Testis (tissue), 2 donors: ENCODE data around the gene KDM5C.
"Not testable (repeated sequence)": the region's sequence is repeated elsewhere in the genome, so short reads cannot be mapped to it uniquely, and the experiment has no call there.

Source experiments
- POLR2A ChIP-seq: fragments of 450-650 bp; IDR thresholded peaks from one replicate; pipeline ENCODE4 v1.6.1; 2017; ENCODE audit warnings: antibody characterized with exemption, mild to moderate bottlenecking, moderate library complexity
- TF ChIP-seq, protein P1 (sequence below), 3 experiments: fragments of 450-650 bp in 2 of 3; fragments of 200-600 bp in 1 of 3; sonication (generic) in 1 of 3; IDR thresholded peaks; one replicate each; pipeline ENCODE4 v1.5.1; 2016 to 2019; ENCODE audit warnings: antibody characterized with exemption in 3 of 3, mild to moderate bottlenecking in 2 of 3, moderate library complexity in 1 of 3

DNA sequence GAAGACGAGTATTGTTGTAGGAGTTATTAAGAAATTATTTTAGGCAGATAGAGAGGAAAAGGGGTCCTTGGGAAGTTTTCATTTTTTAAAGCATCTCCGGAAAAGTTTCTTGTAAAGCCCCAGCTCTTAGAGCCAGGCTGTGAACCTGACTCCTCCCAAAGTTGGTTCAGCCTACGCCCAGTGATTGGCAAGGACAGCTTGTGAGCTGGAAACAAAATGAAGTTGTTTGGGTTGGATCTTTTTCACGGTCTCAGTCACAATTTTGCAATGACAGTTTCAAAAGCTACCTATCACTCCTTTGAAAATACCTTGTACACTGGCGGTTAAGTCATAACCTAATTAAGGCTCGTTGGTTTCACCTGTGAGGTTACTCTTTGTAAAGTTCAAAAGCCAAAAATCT is 60.4 kb downstream of the KDM5C start:
- TF ChIP-seq, protein P1, sequence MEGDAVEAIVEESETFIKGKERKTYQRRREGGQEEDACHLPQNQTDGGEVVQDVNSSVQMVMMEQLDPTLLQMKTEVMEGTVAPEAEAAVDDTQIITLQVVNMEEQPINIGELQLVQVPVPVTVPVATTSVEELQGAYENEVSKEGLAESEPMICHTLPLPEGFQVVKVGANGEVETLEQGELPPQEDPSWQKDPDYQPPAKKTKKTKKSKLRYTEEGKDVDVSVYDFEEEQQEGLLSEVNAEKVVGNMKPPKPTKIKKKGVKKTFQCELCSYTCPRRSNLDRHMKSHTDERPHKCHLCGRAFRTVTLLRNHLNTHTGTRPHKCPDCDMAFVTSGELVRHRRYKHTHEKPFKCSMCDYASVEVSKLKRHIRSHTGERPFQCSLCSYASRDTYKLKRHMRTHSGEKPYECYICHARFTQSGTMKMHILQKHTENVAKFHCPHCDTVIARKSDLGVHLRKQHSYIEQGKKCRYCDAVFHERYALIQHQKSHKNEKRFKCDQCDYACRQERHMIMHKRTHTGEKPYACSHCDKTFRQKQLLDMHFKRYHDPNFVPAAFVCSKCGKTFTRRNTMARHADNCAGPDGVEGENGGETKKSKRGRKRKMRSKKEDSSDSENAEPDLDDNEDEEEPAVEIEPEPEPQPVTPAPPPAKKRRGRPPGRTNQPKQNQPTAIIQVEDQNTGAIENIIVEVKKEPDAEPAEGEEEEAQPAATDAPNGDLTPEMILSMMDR (IDR thresholded peaks at IDR 0.05): not testable (repeated sequence)
- not testable (repeated sequence) for TF ChIP-seq POLR2A
